ENCODE measurements around the gene TKFC. TPM values are rescaled to one million over a fixed set of nuclear protein-coding genes. Genes with fewer than 3 reads are reported as not detected.

TKFC gene
- total RNA-seq, 1 experiment from 2014 or later: 79.6 TPM

DNA sequence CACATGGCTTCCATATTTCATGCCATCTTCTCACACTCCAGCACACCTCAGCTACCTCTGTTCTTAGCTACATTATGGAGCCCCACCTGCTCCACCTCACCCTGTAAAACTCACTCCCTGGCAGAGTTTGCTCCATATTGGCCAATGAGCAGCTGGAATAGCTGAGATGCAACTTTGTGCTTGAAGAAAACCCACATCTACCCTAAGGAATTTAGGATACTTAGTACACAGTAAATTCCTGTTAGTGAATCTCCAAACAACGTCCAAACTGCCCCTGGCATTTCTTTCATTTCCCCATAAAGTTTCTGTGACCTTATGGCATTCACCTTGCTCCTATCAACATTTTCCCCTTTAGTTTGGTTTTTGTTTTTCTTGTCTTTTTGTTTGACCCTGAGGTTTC, 35.7 kb upstream of the TKFC start:
- Histone ChIP-seq H3K27me3 (ENCODE audit: control insufficient read depth, insufficient read depth, low read length) (no peaks in the 10 kb centered on the region), H3K4me3 (ENCODE audit: low read depth in 2 of 2, low read length in 2 of 2) (no peak overlapping the region), H3K27ac (ENCODE audit: low read length) (no peak overlapping the region), H3K9me3 (ENCODE audit: control insufficient read depth, insufficient read depth, low read depth, low read length) (no peaks in the 10 kb centered on the region), H3K4me1 (ENCODE audit: control insufficient read depth, insufficient read depth, low read length) (no peaks in the 10 kb centered on the region), H3K36me3 (ENCODE audit: control insufficient read depth, insufficient read depth, low read length) (peaks cover 15% of the 10 kb centered on the region)
- intact Hi-C loops (cut with micrococcal nuclease; ENCODE audit: unreplicated experiment): no loop called here
- no peak for TF ChIP-seq TCF7L2 (IDR thresholded peaks at IDR 0.05; ENCODE audit: low read depth, low read length)
- TF ChIP-seq, protein P1, sequence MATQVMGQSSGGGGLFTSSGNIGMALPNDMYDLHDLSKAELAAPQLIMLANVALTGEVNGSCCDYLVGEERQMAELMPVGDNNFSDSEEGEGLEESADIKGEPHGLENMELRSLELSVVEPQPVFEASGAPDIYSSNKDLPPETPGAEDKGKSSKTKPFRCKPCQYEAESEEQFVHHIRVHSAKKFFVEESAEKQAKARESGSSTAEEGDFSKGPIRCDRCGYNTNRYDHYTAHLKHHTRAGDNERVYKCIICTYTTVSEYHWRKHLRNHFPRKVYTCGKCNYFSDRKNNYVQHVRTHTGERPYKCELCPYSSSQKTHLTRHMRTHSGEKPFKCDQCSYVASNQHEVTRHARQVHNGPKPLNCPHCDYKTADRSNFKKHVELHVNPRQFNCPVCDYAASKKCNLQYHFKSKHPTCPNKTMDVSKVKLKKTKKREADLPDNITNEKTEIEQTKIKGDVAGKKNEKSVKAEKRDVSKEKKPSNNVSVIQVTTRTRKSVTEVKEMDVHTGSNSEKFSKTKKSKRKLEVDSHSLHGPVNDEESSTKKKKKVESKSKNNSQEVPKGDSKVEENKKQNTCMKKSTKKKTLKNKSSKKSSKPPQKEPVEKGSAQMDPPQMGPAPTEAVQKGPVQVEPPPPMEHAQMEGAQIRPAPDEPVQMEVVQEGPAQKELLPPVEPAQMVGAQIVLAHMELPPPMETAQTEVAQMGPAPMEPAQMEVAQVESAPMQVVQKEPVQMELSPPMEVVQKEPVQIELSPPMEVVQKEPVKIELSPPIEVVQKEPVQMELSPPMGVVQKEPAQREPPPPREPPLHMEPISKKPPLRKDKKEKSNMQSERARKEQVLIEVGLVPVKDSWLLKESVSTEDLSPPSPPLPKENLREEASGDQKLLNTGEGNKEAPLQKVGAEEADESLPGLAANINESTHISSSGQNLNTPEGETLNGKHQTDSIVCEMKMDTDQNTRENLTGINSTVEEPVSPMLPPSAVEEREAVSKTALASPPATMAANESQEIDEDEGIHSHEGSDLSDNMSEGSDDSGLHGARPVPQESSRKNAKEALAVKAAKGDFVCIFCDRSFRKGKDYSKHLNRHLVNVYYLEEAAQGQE (IDR thresholded peaks at IDR 0.05; ENCODE audit: insufficient read depth in 1 of 2, low read depth in 2 of 2, low read length in 1 of 2): no peak
- in situ Hi-C loops (cut with HindIII; ENCODE audit: low pct_unique_long_range_greater_than_20kb, low sequenced_read_pairs): no loop called here
- ATAC-seq (no peak), DNase-seq (ENCODE audit: low read depth, low spot score) (no peak)
- ChIA-PET POLR2A (no interaction called here), CTCF (no interaction called here)
- BruUV-seq (replicated peaks): no TSS peak

DNA sequence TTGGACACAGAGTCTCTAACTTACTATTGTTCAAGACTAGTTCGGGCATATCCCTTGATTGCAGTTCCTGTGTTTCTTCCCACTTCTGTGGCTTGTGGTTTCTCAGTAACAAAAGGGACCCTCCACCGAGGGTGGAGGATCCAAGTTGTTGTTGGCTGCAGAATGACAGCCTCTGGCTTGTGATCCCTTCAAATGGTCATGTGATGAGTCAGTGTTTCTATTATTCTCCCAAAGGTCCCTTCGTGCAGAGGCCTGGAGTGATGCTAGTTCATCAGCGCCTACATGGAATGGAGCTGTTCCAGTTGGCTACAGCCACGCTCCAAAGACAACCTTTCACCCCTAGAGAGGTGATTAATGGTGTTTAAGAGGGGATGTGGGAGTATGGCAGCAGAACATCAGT, 35.3 kb upstream of the TKFC start:
- Histone ChIP-seq H3K27ac (ENCODE audit: low read length) (no peak overlapping the region), H3K36me3 (ENCODE audit: control insufficient read depth, insufficient read depth, low read length) (peaks cover 15% of the 10 kb centered on the region), H3K27me3 (ENCODE audit: control insufficient read depth, insufficient read depth, low read length) (no peaks in the 10 kb centered on the region), H3K4me1 (ENCODE audit: control insufficient read depth, insufficient read depth, low read length) (no peaks in the 10 kb centered on the region), H3K4me3 (ENCODE audit: low read depth in 2 of 2, low read length in 2 of 2) (no peak overlapping the region), H3K9me3 (ENCODE audit: control insufficient read depth, insufficient read depth, low read depth, low read length) (no peaks in the 10 kb centered on the region)
- BruUV-seq (replicated peaks): no TSS peak
- intact Hi-C loops (cut with micrococcal nuclease; ENCODE audit: unreplicated experiment) (no loop called here), in situ Hi-C loops (cut with HindIII; ENCODE audit: low pct_unique_long_range_greater_than_20kb, low sequenced_read_pairs) (no loop called here)
- DNase-seq (ENCODE audit: low read depth, low spot score) (no peak), ATAC-seq (no peak)
- TF ChIP-seq, protein P2, sequence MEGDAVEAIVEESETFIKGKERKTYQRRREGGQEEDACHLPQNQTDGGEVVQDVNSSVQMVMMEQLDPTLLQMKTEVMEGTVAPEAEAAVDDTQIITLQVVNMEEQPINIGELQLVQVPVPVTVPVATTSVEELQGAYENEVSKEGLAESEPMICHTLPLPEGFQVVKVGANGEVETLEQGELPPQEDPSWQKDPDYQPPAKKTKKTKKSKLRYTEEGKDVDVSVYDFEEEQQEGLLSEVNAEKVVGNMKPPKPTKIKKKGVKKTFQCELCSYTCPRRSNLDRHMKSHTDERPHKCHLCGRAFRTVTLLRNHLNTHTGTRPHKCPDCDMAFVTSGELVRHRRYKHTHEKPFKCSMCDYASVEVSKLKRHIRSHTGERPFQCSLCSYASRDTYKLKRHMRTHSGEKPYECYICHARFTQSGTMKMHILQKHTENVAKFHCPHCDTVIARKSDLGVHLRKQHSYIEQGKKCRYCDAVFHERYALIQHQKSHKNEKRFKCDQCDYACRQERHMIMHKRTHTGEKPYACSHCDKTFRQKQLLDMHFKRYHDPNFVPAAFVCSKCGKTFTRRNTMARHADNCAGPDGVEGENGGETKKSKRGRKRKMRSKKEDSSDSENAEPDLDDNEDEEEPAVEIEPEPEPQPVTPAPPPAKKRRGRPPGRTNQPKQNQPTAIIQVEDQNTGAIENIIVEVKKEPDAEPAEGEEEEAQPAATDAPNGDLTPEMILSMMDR (IDR thresholded peaks at IDR 0.05): no peak
- ChIA-PET CTCF (no interaction called here), POLR2A (no interaction called here)

DNA sequence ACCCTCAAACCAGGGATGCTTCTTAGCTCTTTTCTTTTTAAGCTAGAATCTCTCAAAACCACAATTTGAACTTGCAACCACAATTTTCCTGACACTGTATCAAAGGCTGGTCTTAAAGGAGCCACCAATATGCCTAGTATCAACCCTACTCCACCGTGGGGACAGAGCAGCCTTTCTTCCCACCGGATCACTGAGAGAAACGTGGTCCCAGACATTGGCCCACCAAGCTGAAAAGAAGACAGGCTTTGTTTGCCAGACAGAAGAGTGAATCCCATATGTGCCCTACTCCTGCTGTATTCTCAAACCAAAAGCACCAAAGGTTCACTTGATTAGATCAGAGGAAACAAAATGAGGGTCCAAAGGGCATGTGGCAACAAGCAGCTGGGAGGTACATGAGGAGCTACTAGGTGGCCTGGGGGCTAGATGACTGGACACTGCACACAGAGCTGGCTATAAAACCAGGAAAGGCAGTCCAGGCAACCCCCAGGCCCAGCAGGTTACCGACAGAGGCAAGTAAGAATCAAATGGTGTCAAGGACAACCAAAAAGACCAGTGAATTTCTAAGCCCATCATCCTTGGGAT, 34.3 kb upstream of the TKFC start:
- intact Hi-C loops (cut with micrococcal nuclease; ENCODE audit: unreplicated experiment): no loop called here
- H3K4me1 ChIP-seq (ENCODE audit: control insufficient read depth, insufficient read depth, low read length): no peaks in the 10 kb centered on the region
- no peak overlapping the region for H3K27ac ChIP-seq (ENCODE audit: low read length)
- in situ Hi-C loops (cut with HindIII; ENCODE audit: low pct_unique_long_range_greater_than_20kb, low sequenced_read_pairs): no loop called here
- DNase-seq (ENCODE audit: low read depth, low spot score) (no peak), ATAC-seq (no peak)
- H3K4me3 ChIP-seq (ENCODE audit: low read depth in 2 of 2, low read length in 2 of 2): no peak overlapping the region
- H3K36me3 ChIP-seq (ENCODE audit: control insufficient read depth, insufficient read depth, low read length): peaks cover 16% of the 10 kb centered on the region
- CTCF ChIA-PET: interaction anchor here (0.6 kb wide), 1 partner anchor 355 kb away, joined by 6 read pairs; no protein-coding TSS in a partner anchor
- TF ChIP-seq, protein P2 (IDR thresholded peaks at IDR 0.05): no peak
- TF ChIP-seq SIN3A (IDR thresholded peaks at IDR 0.05; ENCODE audit: borderline replicate concordance, insufficient read depth, low read depth, low read length) (no peak), POLR2AphosphoS5 (IDR thresholded peaks at IDR 0.05; ENCODE audit: low read depth, low read length) (no peak), TCF7L2 (IDR thresholded peaks at IDR 0.05; ENCODE audit: low read depth, low read length) (no peak)
- TF ChIP-seq, protein P1 (IDR thresholded peaks at IDR 0.05; ENCODE audit: insufficient read depth in 1 of 2, low read depth in 2 of 2, low read length in 1 of 2): no peak
- POLR2A ChIA-PET: no interaction called here
- no peaks in the 10 kb centered on the region for H3K27me3 ChIP-seq (ENCODE audit: control insufficient read depth, insufficient read depth, low read length)
- no TSS peak for BruUV-seq (replicated peaks)
- H3K9me3 ChIP-seq (ENCODE audit: control insufficient read depth, insufficient read depth, low read depth, low read length): no peaks in the 10 kb centered on the region
